Activated CD4-positive, alpha-beta T cell treated with anti-CD3 and anti-CD28 coated beads for 36 hours (primary cell): ENCODE data around the gene AIMP2. TPM values are rescaled to one million over a fixed set of nuclear protein-coding genes. Genes with fewer than 3 reads are reported as not detected.
"Not testable (repeated sequence)": the region's sequence is repeated elsewhere in the genome, so short reads cannot be mapped to it uniquely, and the experiment has no call there.

Experiments used
- ATAC-seq: fragments of 200-7000 bp; cut with Tn5 transposase; one replicate; pipeline ENCODE4 v1.10.0; 2021; ENCODE audit warnings: mild to moderate bottlenecking, moderate library complexity
- CTCF ChIA-PET: fragments of 350-600 bp; sonication (Branson Sonifier 250); formaldehyde crosslinking; loops from one replicate; lab custom pipeline; 2021; ENCODE audit warnings: antibody characterized with exemption; lab: Charles Lee
- POLR2A ChIA-PET: fragments of 350-600 bp; sonication (Branson Sonifier 250); formaldehyde crosslinking; loops from one replicate; lab custom pipeline; 2021; ENCODE audit warnings: antibody characterized with exemption, inconsistent platforms; lab: Charles Lee
- DNase-seq: peaks from one replicate; pipeline ENCODE4 v3.0.0-alpha.2; 2020
- H3K27ac Mint-ChIP-seq: one replicate; pipeline ENCODE4 v1.8.0; 2021; ENCODE audit warnings: mixed read lengths
- H3K27me3 Mint-ChIP-seq: one replicate; pipeline ENCODE4 v1.8.0; 2021; ENCODE audit warnings: mixed read lengths
- H3K36me3 Mint-ChIP-seq: one replicate; pipeline ENCODE4 v1.8.0; 2021; ENCODE audit warnings: low read depth, mixed read lengths
- H3K4me1 Mint-ChIP-seq: one replicate; pipeline ENCODE4 v1.8.0; 2021; ENCODE audit warnings: mixed read lengths
- H3K4me3 Mint-ChIP-seq: one replicate; pipeline ENCODE4 v1.8.0; 2021; ENCODE audit warnings: mild to moderate bottlenecking, moderate library complexity, mixed read lengths
- H3K9me3 Mint-ChIP-seq: one replicate; pipeline ENCODE4 v1.8.0; 2021; ENCODE audit warnings: low read depth, mixed read lengths
- intact Hi-C, 2 experiments: fragments of 100-400 bp; cut with DNase I in 1 of 2; cut with micrococcal nuclease in 1 of 2; formaldehyde crosslinking; loops; one replicate each; pipeline versions ENCODE4 v1.14.2 to v1.15.1; 2022 to 2024; cut with DNase I, micrococcal nuclease
- total RNA-seq, 2 experiments: library from RNA; stranded (reverse); gene quantifications; one replicate each; pipeline ENCODE4 v1.2.3, GENCODE V29; 2021

The AIMP2 gene
- total RNA-seq, 2 experiments from 2014 or later = 50.1 to 56.0 TPM

DNA sequence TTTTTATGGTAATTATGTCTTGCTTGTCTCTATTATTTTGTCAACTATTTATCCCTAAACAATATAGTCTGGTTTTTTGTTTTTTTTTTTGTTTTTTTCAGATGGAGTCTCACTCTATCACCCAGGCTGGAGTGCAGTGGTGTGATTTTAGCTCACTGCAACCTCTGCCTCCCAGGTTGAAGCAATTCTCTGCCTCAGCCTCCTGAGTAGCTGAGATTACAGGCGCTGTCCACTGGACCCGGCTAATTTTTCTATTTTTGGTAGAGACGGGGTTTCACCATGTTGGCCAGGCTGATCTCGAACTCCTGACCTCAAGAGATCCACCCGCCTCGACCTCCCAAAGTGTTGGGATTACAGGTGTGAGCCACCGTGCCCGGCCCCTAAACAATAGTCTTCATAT lies 1.3 kb downstream of the AIMP2 start:
- Mint-ChIP-seq H3K27ac (peak overlapping the region; percentile 90), H3K4me3 (peak overlapping the region; percentile 88), H3K4me1 (peaks cover 48% of the 10 kb centered on the region), H3K36me3 (peaks cover 33% of the 10 kb centered on the region)
- intact Hi-C loops, H3K27me3 Mint-ChIP-seq, CTCF ChIA-PET, ATAC-seq, POLR2A ChIA-PET, H3K9me3 Mint-ChIP-seq, DNase-seq: not testable (repeated sequence)

DNA sequence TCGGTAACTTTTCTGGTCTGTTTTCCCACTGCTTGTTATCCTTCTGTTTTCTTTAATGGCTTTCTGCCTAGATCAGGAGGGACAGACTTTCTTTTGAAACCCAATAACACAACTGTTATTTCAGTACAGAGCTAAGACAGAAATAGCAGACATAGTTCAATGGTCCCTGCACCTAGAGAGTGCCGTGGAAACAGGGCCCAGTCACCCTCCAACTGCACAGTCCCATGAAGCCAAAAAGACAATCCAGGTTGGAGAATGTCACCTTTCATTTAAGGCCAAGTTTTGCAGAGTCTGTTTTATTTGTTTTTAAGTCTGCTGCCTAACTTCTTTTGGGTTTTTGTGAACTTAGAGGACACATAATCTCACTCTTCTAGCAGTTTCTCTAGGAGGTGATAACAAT lies 2.5 kb downstream of the AIMP2 start:
- ATAC-seq (no peak), DNase-seq (no peak)
- H3K27me3 Mint-ChIP-seq = no peaks in the 10 kb centered on the region
- H3K27ac Mint-ChIP-seq = peak overlapping the region; percentile 31
- no peaks in the 10 kb centered on the region for H3K9me3 Mint-ChIP-seq
- no peak overlapping the region for H3K4me3 Mint-ChIP-seq
- H3K36me3 Mint-ChIP-seq = peaks cover 40% of the 10 kb centered on the region
- POLR2A ChIA-PET = no interaction called here
- CTCF ChIA-PET = interaction anchor here (0.9 kb wide), 1 partner anchor 15 kb away, joined by 5 read pairs; no protein-coding TSS in a partner anchor
- intact Hi-C loops = no loop called here
- H3K4me1 Mint-ChIP-seq = peaks cover 60% of the 10 kb centered on the region

DNA sequence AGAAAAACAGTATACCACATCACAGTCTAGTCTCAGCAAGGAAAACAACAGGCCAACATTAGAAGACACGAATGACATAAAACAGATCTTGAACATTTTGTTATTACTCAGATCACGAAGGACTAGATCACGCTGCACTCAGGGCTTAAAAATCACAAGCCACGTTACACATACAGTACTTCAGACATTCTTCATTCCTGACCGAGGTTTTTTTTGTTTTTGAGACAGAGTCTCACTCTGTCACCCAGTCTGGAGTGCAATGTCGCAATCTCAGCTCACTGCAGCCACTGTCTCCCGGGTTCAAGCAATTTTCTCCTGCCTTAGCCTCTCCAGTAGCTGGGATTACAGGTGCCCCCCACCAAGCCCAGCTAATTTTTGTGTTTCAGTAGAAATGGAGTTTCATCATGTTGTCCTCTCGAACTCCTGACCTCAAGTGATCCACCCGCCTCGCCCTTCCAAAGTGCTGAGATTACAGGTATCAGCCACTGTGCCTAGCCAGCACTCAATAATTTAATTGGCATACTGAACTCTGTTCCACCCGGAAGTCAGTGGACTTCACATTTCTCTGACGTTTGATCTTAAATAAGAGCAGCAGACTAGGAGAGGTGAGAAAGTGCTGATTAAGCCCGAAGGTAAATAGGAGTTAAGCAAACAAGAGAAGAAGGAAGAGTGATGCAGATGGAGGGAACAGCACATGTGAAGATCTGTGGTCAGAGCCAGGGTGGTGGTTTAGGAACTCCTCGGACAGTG lies 3.5 kb downstream of the AIMP2 start:
- ChIA-PET CTCF (interaction anchor here (0.6 to 0.9 kb wide), 2 partner anchors 14 to 28 kb away, joined by 3 to 5 read pairs; no protein-coding TSS in a partner anchor), POLR2A (interaction anchor here (0.6 kb wide), 1 partner anchor 50 kb away, joined by 3 read pairs; no protein-coding TSS in a partner anchor)
- DNase-seq (no peak), ATAC-seq (no peak)
- no peak overlapping the region for H3K4me3 Mint-ChIP-seq
- peaks cover 53% of the 10 kb centered on the region for H3K4me1 Mint-ChIP-seq
- no peaks in the 10 kb centered on the region for H3K27me3 Mint-ChIP-seq
- intact Hi-C loops = no loop called here
- H3K36me3 Mint-ChIP-seq = peaks cover 45% of the 10 kb centered on the region
- H3K27ac Mint-ChIP-seq = peak overlapping the region; percentile 80
- no peaks in the 10 kb centered on the region for H3K9me3 Mint-ChIP-seq

DNA sequence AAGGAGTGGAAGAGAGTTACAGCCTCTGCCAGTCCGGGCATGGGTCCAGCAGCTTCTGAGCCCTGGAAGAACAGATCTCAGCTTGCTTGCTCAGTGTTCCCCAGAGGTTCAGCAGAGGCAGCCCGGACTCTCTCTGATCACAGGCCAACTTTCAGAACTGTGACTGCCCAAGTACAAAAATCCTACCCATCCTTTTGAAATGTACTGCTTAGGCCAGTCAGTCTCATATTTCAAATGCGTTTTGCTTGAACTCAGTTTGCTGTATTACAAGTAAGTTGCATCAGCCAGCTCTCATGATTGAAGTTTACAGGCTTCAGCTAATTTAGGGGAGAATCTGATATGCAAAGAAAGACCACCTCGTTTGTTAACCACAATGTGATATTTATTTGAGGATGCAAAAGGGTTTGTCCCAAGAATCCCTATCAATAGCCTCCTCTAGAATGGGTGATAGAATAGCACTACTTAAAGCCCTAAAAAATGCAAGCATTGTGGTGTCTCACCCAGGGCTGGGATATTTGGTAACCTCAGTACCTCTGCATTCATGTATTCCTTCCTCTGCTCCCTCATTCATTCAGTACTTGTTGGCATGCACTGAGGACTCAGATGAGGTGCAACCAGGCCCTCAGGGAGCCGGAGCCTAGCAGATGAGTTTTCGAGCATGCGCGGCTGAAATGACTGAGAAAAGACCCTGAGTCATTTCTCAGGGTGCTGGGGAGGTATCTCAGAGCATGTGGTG lies 7.0 kb downstream of the AIMP2 start:
- peak overlapping the region; percentile 83 for H3K27ac Mint-ChIP-seq
- intact Hi-C loops = no loop called here
- CTCF ChIA-PET = interaction anchor here (0.6 kb wide), 1 partner anchor 310 kb away, joined by 3 read pairs; no protein-coding TSS in a partner anchor
- DNase-seq (peak; percentile 53), ATAC-seq (peak; percentile 52)
- no peak overlapping the region for H3K4me3 Mint-ChIP-seq
- H3K9me3 Mint-ChIP-seq = no peaks in the 10 kb centered on the region
- H3K4me1 Mint-ChIP-seq = peaks cover 38% of the 10 kb centered on the region
- POLR2A ChIA-PET = no interaction called here
- H3K27me3 Mint-ChIP-seq = no peaks in the 10 kb centered on the region
- H3K36me3 Mint-ChIP-seq = peaks cover 62% of the 10 kb centered on the region

DNA sequence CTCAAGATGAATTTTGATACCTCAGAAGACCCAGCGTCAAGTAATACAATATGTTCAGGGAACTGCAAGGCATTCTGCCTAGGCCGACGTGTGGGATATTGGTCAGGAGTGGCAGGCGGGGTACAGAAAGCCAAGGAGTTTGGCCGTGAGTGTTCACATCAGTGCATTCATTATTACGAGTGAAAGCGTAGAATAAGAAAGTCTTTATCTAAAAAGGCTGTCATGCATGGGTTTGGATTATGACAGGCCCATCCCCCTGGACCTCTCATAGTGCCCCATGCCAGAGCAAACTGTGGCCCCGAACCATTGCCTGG lies 7.5 kb downstream of the AIMP2 start:
- CTCF ChIA-PET = no interaction called here
- peak overlapping the region; percentile 83 for H3K27ac Mint-ChIP-seq
- H3K27me3 Mint-ChIP-seq = no peaks in the 10 kb centered on the region
- no peak for DNase-seq
- intact Hi-C loops = no loop called here
- H3K4me1 Mint-ChIP-seq = peaks cover 33% of the 10 kb centered on the region
- H3K9me3 Mint-ChIP-seq = no peaks in the 10 kb centered on the region
- POLR2A ChIA-PET = no interaction called here
- H3K36me3 Mint-ChIP-seq = peaks cover 66% of the 10 kb centered on the region
- H3K4me3 Mint-ChIP-seq = no peak overlapping the region
- no peak for ATAC-seq

DNA sequence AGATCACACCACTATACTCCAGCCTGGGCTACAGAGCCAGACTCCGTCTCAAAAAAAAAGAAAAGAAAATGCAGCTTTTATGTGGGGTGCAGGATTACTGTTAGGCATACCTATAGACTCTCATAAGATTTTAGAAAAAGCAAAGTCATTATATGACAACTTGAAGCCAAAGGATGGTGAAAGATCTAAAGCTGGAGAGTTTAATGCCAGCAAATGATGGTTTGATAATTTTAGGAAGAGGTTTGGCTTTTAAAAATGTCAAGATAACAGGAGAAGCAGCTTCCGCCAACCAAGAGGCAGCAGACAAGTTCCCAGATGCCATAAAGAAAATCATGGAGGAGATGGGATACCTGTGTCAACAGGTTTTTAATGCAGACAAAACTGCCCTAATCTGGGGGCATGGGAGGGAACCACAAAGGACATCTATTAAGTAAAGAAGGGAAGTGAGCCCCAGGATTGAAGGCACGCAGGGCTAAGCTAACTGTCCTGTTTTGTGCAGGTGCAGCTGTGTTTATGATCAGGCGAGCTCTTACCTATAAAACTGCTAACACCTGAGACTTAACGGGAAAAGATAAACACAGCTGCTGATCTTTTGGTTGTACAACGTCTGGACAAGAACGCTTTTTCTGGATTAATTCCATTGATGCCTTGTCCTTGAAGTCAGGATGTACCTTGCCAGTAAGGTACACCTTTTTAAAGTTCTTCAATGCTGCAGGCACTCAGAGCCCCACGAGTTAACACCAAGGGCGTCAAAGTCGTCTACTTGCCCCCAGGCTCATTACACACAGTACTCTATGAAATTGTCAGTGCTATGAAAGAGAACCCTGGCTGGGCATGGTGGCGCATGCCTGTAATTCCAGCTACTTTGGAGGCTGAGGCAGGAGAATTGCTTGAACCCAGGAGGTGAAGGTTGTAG lies 11.6 kb downstream of the AIMP2 start:
- DNase-seq = no peak
- peak overlapping the region; percentile 24 for H3K27ac Mint-ChIP-seq
- intact Hi-C loops = no loop called here

DNA sequence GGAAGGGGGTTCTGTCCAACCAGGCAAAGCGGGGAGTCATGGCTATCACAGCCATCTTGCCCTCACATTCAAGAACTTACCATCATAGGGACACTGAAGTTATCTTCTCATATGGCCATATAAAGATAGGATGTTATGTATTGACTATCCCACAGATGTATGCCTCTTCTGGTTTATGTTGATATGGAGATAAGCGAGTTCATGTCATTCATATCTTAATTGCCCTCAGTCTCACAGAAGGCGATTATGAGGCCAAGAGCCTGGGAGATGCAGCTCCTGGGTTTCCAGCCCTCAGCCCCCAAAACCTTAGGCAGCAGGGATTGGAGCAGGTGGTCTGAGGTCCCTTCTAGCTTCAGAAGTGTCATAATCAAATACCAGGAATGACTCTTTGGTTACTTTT lies 13.6 kb downstream of the AIMP2 start:
- Mint-ChIP-seq H3K4me3 (no peak overlapping the region), H3K27ac (no peak overlapping the region), H3K36me3 (peaks cover 73% of the 10 kb centered on the region), H3K27me3 (no peaks in the 10 kb centered on the region), H3K4me1 (peaks cover 19% of the 10 kb centered on the region), H3K9me3 (no peaks in the 10 kb centered on the region)
- DNase-seq (no peak), ATAC-seq (no peak)
- ChIA-PET CTCF (interaction anchor here (0.8 to 2.6 kb wide), 2 partner anchors 9 to 14 kb away, joined by 5 to 6 read pairs; partner anchors contain the start of genes AIMP2 and PMS2), POLR2A (interaction anchor here (0.6 kb wide), 1 partner anchor 14 kb away, joined by 3 read pairs; the partner anchor contains the start of genes AIMP2 and PMS2)
- intact Hi-C loops = no loop called here

More for the DNA sequence above, 11.6 kb downstream of the AIMP2 start:
- POLR2A ChIA-PET = interaction anchor here (0.6 kb wide), 1 partner anchor 21 kb away, joined by 8 read pairs; no protein-coding TSS in a partner anchor
- Mint-ChIP-seq H3K9me3 (no peaks in the 10 kb centered on the region), H3K36me3 (peaks cover 71% of the 10 kb centered on the region), H3K4me1 (peaks cover 10% of the 10 kb centered on the region), H3K4me3 (no peak overlapping the region), H3K27me3 (no peaks in the 10 kb centered on the region)
- ATAC-seq = no peak
- CTCF ChIA-PET = interaction anchor here (0.9 to 2.6 kb wide), 3 partner anchors 12 to 303 kb away, joined by 3 to 6 read pairs (median 3); partner anchors contain the start of genes AIMP2 and PMS2

DNA sequence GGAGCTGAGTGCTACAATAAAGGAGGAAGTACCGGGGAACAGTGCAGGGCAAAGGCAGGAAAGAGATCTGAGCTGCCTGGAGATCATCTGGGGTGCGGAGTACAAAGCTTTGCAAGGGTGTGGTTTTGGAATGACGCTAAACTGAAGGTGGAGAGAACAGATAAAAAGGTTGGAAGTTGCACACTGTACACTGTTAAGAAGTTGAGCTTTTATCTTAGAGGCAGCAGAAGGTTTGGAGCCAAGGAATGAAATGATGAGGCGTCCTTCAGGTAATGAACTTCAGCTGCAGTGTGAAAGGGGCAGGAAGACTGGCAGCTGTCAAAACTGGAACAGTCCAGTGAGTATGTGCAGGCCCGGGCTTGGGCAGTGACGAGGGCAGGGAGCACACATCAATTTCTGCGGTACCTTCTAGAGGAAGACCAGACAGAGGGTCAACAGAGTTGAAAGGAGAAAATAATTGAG lies 14.9 kb downstream of the AIMP2 start:
- Mint-ChIP-seq H3K4me3 (no peak overlapping the region), H3K4me1 (peaks cover 19% of the 10 kb centered on the region), H3K27me3 (no peaks in the 10 kb centered on the region), H3K9me3 (no peaks in the 10 kb centered on the region), H3K36me3 (peaks cover 79% of the 10 kb centered on the region), H3K27ac (peak overlapping the region; percentile 5)
- ChIA-PET POLR2A (no interaction called here), CTCF (interaction anchor here (0.6 kb wide), 2 partner anchors 206 to 225 kb away, joined by 3 read pairs; no protein-coding TSS in a partner anchor)
- ATAC-seq = no peak
- intact Hi-C loops = no loop called here
- DNase-seq = no peak

DNA sequence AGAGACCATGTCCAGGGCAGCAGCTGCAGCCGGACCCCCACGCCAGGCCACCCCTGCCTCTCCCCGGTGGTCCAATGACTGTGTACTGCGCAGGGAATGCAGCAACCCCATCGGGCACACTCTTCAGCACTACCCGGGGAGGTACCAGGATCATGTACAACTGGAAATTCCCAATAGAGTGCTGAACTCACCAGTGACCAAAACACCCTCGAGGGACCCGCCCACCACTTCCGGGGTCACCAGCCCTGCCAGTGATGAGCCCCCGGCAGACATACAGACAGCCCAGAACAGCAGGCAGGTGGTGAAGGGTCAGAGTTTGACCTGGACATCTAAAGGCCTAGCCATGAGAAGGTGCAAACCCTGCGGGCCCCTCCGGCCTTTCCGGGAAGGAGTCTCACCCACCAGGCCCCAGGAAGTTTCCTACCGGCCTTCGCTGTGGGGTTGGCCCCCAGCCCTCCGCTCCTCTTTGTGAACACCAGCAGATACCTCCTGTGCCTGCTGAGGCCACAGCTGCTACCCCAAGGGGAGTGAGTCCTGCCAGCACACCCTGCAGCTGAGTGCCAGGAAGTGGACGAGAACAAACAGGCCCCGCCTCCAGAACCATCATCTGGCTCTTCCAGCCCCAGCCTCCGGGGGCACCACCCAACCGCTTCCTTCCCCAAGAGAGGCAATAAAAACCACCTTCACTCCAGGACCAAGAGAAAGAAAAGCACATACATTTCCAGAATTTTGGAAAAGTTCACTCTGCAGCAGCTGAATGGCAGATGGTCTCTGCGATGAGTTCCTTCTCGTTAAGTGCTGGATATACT lies 17.1 kb downstream of the AIMP2 start:
- H3K4me3 Mint-ChIP-seq = peak overlapping the region; percentile 49
- H3K27ac Mint-ChIP-seq = peak overlapping the region; percentile 91
- ChIA-PET CTCF (interaction anchor here (0.5 to 1.6 kb wide), 5 partner anchors 9 to 399 kb away, joined by 3 to 5 read pairs (median 4); partner anchors contain the start of genes AIMP2 and PMS2), POLR2A (no interaction called here)
- DNase-seq (peak; percentile 81), ATAC-seq (peak; percentile 99)
- H3K27me3 Mint-ChIP-seq = no peaks in the 10 kb centered on the region
- no peaks in the 10 kb centered on the region for H3K9me3 Mint-ChIP-seq
- peaks cover 19% of the 10 kb centered on the region for H3K4me1 Mint-ChIP-seq
- peaks cover 65% of the 10 kb centered on the region for H3K36me3 Mint-ChIP-seq
- intact Hi-C loops = no loop called here

DNA sequence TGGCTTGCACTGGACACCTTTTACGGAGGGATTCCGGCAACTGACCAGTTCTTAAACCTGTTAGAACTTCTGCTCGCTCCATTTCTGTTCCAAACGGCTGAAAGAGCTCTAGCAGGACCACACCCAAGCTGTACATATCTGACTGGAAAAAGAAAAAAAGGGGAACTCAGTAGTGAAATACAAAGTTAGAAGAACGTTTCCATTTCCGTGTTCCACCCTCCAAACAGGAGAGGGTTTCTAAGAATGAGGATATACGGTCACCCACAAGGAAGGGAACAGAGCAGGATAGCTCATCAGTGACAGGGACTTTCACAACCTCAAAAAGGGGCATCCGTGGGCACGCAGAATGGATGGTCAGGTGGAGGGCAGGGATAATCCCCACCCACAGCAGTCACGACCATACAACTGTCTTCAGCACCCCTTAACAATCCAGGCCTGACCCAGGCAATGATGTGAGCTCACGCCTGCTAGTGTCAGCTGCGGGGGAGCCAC lies 17.8 kb downstream of the AIMP2 start:
- ChIA-PET POLR2A (interaction anchor here (0.7 kb wide), 1 partner anchor 18 kb away, joined by 4 read pairs; the partner anchor contains the start of genes AIMP2 and PMS2), CTCF (interaction anchor here (0.7 to 1.6 kb wide), 7 partner anchors 9 to 244 kb away, joined by 3 to 5 read pairs (median 4); partner anchors contain the start of genes AIMP2 and PMS2)
- H3K27me3 Mint-ChIP-seq = no peaks in the 10 kb centered on the region
- intact Hi-C loops = no loop called here
- no peak for DNase-seq
- peaks cover 59% of the 10 kb centered on the region for H3K36me3 Mint-ChIP-seq
- H3K27ac Mint-ChIP-seq = peak overlapping the region; percentile 91
- no peak for ATAC-seq
- no peak overlapping the region for H3K4me3 Mint-ChIP-seq
- no peaks in the 10 kb centered on the region for H3K9me3 Mint-ChIP-seq
- H3K4me1 Mint-ChIP-seq = peaks cover 19% of the 10 kb centered on the region
